ENCODE data around the gene COPS7A. TPM values are rescaled to one million over a fixed set of nuclear protein-coding genes. Genes with fewer than 3 reads are reported as not detected.

The COPS7A gene
- total and polyA plus RNA-seq, 2 donors (not counting 1 experiment from before 2014, with no cell fraction given): 28.3 to 46.0 TPM

DNA sequence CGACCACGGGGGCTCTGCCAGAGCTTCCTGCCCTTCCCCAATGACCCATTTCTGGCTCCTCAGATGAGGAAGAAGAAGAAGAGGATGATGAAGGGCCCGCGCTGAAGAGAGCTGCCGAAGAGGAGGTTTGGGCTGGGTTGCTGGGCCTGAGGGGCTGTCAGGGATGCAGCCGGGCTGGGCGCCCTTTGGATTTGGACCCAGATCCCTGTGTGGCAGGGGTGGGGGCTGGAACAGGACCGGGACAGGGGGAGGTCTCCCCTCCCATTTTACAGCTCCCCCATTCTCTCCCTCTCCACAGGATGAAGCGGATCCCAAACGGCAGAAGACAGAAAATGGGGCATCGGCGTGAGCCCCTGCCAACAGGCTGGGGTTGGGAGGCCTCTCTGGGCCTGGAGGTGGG, 46.2 kb downstream of the COPS7A start:
- H3K36me3 ChIP-seq (replicated peaks in 1 of 2; ENCODE audit: control extremely low read depth in 1 of 2, control insufficient read depth in 1 of 2, extremely low read depth in 1 of 2, insufficient read depth in 2 of 2, low read length in 1 of 2): no peaks in the 10 kb centered on the region
- Mint-ChIP-seq H3K27ac (no peak overlapping the region), H3K4me1 (peaks cover 31% of the 10 kb centered on the region), H3K9me3 (ENCODE audit: insufficient read depth) (no peaks in the 10 kb centered on the region), H3K27me3 (peaks cover 57% of the 10 kb centered on the region), H3K4me3 (no peak overlapping the region)
- no peak overlapping the region for H3K9ac ChIP-seq (ENCODE audit: low read length)
- no peaks in the 10 kb centered on the region for H4K20me1 ChIP-seq (ENCODE audit: control insufficient read depth, insufficient read depth, low read length, poor library complexity, severe bottlenecking)
- H3K27ac ChIP-seq (ENCODE audit: low read length in 2 of 2): no peak overlapping the region
- no peak overlapping the region for H2AFZ ChIP-seq (ENCODE audit: insufficient read depth, low read depth, low read length, poor library complexity, severe bottlenecking)
- no peaks in the 10 kb centered on the region for H3K79me2 ChIP-seq (ENCODE audit: control insufficient read depth, insufficient read depth, low read length)
- CTCF ChIA-PET: interaction anchor here (1.2 to 6.0 kb wide), 2 partner anchors 8 to 15 kb away, joined by 4 to 85 read pairs; partner anchors contain the start of gene MLF2
- peaks cover 0 to 83% (median 42%) of the 10 kb centered on the region in 4 experiments for H3K27me3 ChIP-seq (replicated peaks in 1 of 4; ENCODE audit: control extremely low read depth in 1 of 4, control insufficient read depth in 3 of 4, insufficient read depth in 4 of 4, low read length in 3 of 4)
- DNase-seq: no peak
- 20% methylated on average over 1 of the region's 12 CpGs for WGBS (ENCODE audit: insufficient coverage)
- peaks cover 0 to 18% (median 0%) of the 10 kb centered on the region in 3 donors for H3K9me3 ChIP-seq (ENCODE audit: control extremely low read depth in 1 of 3, control insufficient read depth in 2 of 3, insufficient read depth in 1 of 3, low read length in 2 of 3)
- POLR2A ChIA-PET: no interaction called here
- TF ChIP-seq, protein P1, sequence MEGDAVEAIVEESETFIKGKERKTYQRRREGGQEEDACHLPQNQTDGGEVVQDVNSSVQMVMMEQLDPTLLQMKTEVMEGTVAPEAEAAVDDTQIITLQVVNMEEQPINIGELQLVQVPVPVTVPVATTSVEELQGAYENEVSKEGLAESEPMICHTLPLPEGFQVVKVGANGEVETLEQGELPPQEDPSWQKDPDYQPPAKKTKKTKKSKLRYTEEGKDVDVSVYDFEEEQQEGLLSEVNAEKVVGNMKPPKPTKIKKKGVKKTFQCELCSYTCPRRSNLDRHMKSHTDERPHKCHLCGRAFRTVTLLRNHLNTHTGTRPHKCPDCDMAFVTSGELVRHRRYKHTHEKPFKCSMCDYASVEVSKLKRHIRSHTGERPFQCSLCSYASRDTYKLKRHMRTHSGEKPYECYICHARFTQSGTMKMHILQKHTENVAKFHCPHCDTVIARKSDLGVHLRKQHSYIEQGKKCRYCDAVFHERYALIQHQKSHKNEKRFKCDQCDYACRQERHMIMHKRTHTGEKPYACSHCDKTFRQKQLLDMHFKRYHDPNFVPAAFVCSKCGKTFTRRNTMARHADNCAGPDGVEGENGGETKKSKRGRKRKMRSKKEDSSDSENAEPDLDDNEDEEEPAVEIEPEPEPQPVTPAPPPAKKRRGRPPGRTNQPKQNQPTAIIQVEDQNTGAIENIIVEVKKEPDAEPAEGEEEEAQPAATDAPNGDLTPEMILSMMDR (IDR thresholded peaks at IDR 0.05): no peak
- TF ChIP-seq EZH2 (IDR thresholded peaks at IDR 0.05; ENCODE audit: borderline replicate concordance, insufficient read depth, low read depth, low read length, poor library complexity, severe bottlenecking): no peak
- intact Hi-C loops (cut with micrococcal nuclease): no loop called here
- H3K4me3 ChIP-seq (ENCODE audit: control extremely low read depth in 1 of 5, extremely low read depth in 1 of 5, insufficient read depth in 1 of 5, low read depth in 2 of 5, low read length in 4 of 5): no peak overlapping the region
- H3K4me2 ChIP-seq (replicated peaks; ENCODE audit: low read depth, low read length, poor library complexity, severe bottlenecking): no peak overlapping the region
- ATAC-seq (ENCODE audit: low read depth): no peak
- H3K4me1 ChIP-seq (ENCODE audit: control insufficient read depth in 2 of 2, insufficient read depth in 2 of 2, low read length in 2 of 2): peaks cover 38 to 55% of the 10 kb centered on the region in 2 donors

DNA sequence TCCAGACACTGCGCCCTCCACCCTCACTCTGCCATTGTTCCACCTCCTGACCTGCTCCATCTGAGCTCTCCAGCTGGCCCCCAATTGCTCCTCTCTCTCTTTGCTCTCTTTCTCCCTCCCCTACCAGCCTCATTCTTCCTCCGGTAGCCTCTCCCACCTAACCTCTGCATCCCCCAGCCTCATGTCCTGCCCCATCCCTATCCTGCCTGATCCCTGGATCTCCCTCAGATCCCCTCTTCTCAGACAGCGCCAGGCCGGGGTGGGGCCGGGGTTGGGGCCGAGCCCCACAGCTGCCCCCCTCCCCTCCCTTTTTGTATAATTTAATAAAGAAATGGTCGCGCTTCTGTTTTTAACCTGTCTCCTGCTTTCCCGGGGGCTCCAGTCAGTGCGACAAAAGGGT, 46.8 kb downstream of the COPS7A start:
- H3K9me3 Mint-ChIP-seq (ENCODE audit: insufficient read depth): no peaks in the 10 kb centered on the region
- H3K4me3 Mint-ChIP-seq: no peak overlapping the region
- intact Hi-C loops (cut with micrococcal nuclease): no loop called here
- Histone ChIP-seq H3K4me1 (ENCODE audit: control insufficient read depth in 2 of 2, insufficient read depth in 2 of 2, low read length in 2 of 2) (peaks cover 32 to 50% of the 10 kb centered on the region in 2 donors), H3K36me3 (replicated peaks in 1 of 2; ENCODE audit: control extremely low read depth in 1 of 2, control insufficient read depth in 1 of 2, extremely low read depth in 1 of 2, insufficient read depth in 2 of 2, low read length in 1 of 2) (no peaks in the 10 kb centered on the region), H3K79me2 (ENCODE audit: control insufficient read depth, insufficient read depth, low read length) (no peaks in the 10 kb centered on the region), H2AFZ (ENCODE audit: insufficient read depth, low read depth, low read length, poor library complexity, severe bottlenecking) (no peak overlapping the region), H3K27ac (ENCODE audit: low read length in 2 of 2) (no peak overlapping the region), H3K9me3 (ENCODE audit: control extremely low read depth in 1 of 3, control insufficient read depth in 2 of 3, insufficient read depth in 1 of 3, low read length in 2 of 3) (peaks cover 0 to 21% (median 0%) of the 10 kb centered on the region in 3 donors), H3K4me2 (replicated peaks; ENCODE audit: low read depth, low read length, poor library complexity, severe bottlenecking) (no peak overlapping the region), H3K4me3 (ENCODE audit: control extremely low read depth in 1 of 5, extremely low read depth in 1 of 5, insufficient read depth in 1 of 5, low read depth in 2 of 5, low read length in 4 of 5) (no peak overlapping the region), H3K9ac (ENCODE audit: low read length) (no peak overlapping the region), H3K27me3 (replicated peaks in 1 of 4; ENCODE audit: control extremely low read depth in 1 of 4, control insufficient read depth in 3 of 4, insufficient read depth in 4 of 4, low read length in 3 of 4) (peaks cover 0 to 83% (median 41%) of the 10 kb centered on the region in 4 experiments), H4K20me1 (ENCODE audit: control insufficient read depth, insufficient read depth, low read length, poor library complexity, severe bottlenecking) (no peaks in the 10 kb centered on the region)
- 89% methylated on average over 2 of the region's 10 CpGs for WGBS (ENCODE audit: insufficient coverage)
- TF ChIP-seq EZH2 (IDR thresholded peaks at IDR 0.05; ENCODE audit: borderline replicate concordance, insufficient read depth, low read depth, low read length, poor library complexity, severe bottlenecking): no peak
- ChIA-PET CTCF (interaction anchor here (1.2 to 6.0 kb wide), 4 partner anchors 8 to 36 kb away, joined by 3 to 85 read pairs (median 6); partner anchors contain the start of gene MLF2), POLR2A (no interaction called here)
- peaks cover 27% of the 10 kb centered on the region for H3K4me1 Mint-ChIP-seq
- H3K27ac Mint-ChIP-seq: peak overlapping the region; percentile 20
- no peak for ATAC-seq (ENCODE audit: low read depth)
- DNase-seq: no peak
- peaks cover 57% of the 10 kb centered on the region for H3K27me3 Mint-ChIP-seq

Measured in B cell (primary cell).